Ishikawa (cell line): ENCODE results near the gene UBTD2.

Source experiments
- CEBPB ChIP-seq: IDR thresholded peaks from 2 replicates; pipeline ENCODE4 v1.6.1; 2012
- CREB1 ChIP-seq: IDR thresholded peaks from 2 replicates; pipeline ENCODE4 v1.6.1; 2012; ENCODE audit warnings: low read depth
- EGR1 ChIP-seq: IDR thresholded peaks from 2 replicates; pipeline ENCODE4 v1.6.1; 2012
- EP300 ChIP-seq: IDR thresholded peaks from 2 replicates; pipeline ENCODE4 v1.6.1; 2012; ENCODE audit warnings: borderline replicate concordance
- FOXM1 ChIP-seq: IDR thresholded peaks from 2 replicates; pipeline ENCODE4 v1.6.1; 2012; ENCODE audit warnings: low read depth, borderline replicate concordance
- NFIC ChIP-seq: IDR thresholded peaks from 2 replicates; pipeline ENCODE4 v1.6.1; 2012
- RAD21 ChIP-seq: IDR thresholded peaks from 2 replicates; pipeline ENCODE4 v1.6.1; 2012; ENCODE audit warnings: low read depth
- TAF1 ChIP-seq: IDR thresholded peaks from 2 replicates; pipeline ENCODE4 v1.6.1; 2012; ENCODE audit warnings: low read depth, mild to moderate bottlenecking
- TCF12 ChIP-seq: IDR thresholded peaks from 2 replicates; pipeline ENCODE4 v1.6.1; 2012; ENCODE audit warnings: low read depth
- TEAD4 ChIP-seq: IDR thresholded peaks from 2 replicates; pipeline ENCODE4 v1.6.1; 2012
- YY1 ChIP-seq: IDR thresholded peaks from 2 replicates; pipeline ENCODE4 v1.6.1; 2012; ENCODE audit warnings: low read depth
- ZBTB7A ChIP-seq: IDR thresholded peaks from 2 replicates; pipeline ENCODE4 v1.6.1; 2012; ENCODE audit warnings: low read depth
- TF ChIP-seq, protein P1 (sequence below): IDR thresholded peaks from 2 replicates; pipeline ENCODE4 v1.6.1; 2012
- TF ChIP-seq, protein P2 (sequence below): IDR thresholded peaks from 2 replicates; pipeline ENCODE4 v1.6.1; 2012
- TF ChIP-seq, protein P3 (sequence below): IDR thresholded peaks from 2 replicates; pipeline ENCODE4 v1.6.1; 2012; ENCODE audit warnings: low read depth, mild to moderate bottlenecking

Gene UBTD2

DNA sequence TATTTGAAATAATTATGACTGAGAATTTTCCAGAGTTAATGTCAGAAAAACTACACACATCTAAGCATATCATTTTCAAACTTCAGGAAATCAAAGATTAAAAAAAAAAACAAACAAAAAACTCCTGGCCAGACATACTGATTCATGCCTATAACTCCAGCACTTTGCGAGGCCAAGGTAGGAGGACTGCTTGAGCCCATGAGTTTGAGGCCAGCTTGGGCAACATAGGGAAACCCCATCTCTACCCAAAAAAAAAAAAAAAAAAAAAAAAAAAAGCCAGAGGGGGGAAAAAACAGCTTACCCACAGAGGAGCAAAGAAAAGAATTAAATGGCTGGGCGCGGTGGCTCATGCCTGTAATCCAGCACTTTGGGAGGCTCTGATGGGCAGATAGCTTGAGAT is 67.2 kb downstream of the UBTD2 start:
- no peak for TF ChIP-seq EGR1

DNA sequence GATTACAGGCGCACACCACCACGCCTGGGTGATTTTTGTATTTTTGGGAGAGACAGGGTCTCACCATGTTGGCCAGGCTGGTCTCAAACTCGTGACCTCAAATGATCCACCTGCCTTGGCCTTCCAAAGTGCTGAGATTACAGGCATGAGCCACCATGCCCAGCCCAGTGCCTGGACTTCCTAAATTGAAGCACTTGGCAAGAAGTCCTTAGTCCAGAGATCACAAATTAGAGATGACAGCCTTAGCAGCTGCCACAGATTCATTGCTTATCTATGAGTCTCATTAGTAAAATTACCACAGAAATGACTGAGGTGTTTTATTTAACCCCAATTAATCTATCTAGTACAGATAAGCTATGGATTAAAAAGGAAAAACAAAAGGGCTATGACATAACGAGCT is 70.4 kb downstream of the UBTD2 start:
- TF ChIP-seq TCF12 = no peak
- TF ChIP-seq TAF1 = no peak
- TF ChIP-seq FOXM1 = no peak
- no peak for TF ChIP-seq NFIC
- TF ChIP-seq EP300 = no peak
- no peak for TF ChIP-seq RAD21
- TF ChIP-seq EGR1 = no peak
- no peak for TF ChIP-seq YY1
- TF ChIP-seq, protein P1, sequence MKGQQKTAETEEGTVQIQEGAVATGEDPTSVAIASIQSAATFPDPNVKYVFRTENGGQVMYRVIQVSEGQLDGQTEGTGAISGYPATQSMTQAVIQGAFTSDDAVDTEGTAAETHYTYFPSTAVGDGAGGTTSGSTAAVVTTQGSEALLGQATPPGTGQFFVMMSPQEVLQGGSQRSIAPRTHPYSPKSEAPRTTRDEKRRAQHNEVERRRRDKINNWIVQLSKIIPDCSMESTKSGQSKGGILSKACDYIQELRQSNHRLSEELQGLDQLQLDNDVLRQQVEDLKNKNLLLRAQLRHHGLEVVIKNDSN = no peak
- TF ChIP-seq ZBTB7A = no peak
- TF ChIP-seq, protein P2, sequence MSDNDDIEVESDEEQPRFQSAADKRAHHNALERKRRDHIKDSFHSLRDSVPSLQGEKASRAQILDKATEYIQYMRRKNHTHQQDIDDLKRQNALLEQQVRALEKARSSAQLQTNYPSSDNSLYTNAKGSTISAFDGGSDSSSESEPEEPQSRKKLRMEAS = no peak
- TF ChIP-seq, protein P3, sequence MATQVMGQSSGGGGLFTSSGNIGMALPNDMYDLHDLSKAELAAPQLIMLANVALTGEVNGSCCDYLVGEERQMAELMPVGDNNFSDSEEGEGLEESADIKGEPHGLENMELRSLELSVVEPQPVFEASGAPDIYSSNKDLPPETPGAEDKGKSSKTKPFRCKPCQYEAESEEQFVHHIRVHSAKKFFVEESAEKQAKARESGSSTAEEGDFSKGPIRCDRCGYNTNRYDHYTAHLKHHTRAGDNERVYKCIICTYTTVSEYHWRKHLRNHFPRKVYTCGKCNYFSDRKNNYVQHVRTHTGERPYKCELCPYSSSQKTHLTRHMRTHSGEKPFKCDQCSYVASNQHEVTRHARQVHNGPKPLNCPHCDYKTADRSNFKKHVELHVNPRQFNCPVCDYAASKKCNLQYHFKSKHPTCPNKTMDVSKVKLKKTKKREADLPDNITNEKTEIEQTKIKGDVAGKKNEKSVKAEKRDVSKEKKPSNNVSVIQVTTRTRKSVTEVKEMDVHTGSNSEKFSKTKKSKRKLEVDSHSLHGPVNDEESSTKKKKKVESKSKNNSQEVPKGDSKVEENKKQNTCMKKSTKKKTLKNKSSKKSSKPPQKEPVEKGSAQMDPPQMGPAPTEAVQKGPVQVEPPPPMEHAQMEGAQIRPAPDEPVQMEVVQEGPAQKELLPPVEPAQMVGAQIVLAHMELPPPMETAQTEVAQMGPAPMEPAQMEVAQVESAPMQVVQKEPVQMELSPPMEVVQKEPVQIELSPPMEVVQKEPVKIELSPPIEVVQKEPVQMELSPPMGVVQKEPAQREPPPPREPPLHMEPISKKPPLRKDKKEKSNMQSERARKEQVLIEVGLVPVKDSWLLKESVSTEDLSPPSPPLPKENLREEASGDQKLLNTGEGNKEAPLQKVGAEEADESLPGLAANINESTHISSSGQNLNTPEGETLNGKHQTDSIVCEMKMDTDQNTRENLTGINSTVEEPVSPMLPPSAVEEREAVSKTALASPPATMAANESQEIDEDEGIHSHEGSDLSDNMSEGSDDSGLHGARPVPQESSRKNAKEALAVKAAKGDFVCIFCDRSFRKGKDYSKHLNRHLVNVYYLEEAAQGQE = no peak
- TF ChIP-seq CEBPB = no peak
- TF ChIP-seq TEAD4 = no peak
- TF ChIP-seq CREB1 = no peak

DNA sequence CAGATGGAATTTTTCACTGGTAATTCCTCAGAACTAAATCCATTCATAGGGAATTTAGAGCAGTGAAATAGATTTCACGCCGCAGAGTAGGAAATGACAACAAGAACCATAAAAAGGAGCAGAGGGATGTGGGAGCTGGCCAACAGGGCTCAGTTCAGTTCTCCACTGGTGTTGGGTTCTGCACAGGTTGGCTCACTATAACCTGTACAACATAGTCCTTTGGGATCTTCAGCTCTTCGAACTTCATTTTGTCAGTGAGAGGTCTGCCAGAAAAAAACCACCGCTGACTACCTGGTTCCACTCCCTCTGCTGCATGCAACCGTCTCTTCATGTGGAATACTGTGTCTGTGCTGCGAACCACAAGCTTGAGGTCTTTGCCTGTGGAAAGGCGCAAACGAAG is 71.9 kb downstream of the UBTD2 start:
- TF ChIP-seq YY1 (no peak), EGR1 (no peak), CREB1 (no peak), TCF12 (no peak), TAF1 (no peak), ZBTB7A (no peak), EP300 (no peak), RAD21 (no peak), NFIC (no peak), TEAD4 (no peak), FOXM1 (no peak), CEBPB (no peak)
- TF ChIP-seq, protein P3 = no peak
- TF ChIP-seq, protein P1 = no peak
- TF ChIP-seq, protein P2 = no peak

DNA sequence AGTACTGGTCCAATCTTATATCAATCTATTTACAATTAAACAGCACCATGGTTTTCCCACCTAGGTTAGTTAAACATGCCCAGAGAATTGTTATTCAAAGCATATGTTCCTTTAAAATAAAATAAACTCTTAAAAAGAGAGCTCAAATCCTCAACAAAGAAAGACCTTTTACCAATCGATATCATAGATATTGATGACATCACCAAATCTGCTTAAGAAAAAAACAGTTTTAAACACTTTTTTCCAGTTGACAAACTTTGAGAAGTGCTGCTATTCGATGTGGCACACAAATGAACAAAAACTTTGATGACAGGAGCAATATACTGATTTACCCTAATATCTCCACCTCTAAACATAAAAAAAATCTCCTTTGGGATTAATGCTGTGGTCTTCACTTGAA is 73.8 kb downstream of the UBTD2 start:
- no peak for TF ChIP-seq NFIC
- no peak for TF ChIP-seq TAF1
- TF ChIP-seq, protein P1 = no peak
- no peak for TF ChIP-seq CEBPB
- TF ChIP-seq YY1 = no peak

DNA sequence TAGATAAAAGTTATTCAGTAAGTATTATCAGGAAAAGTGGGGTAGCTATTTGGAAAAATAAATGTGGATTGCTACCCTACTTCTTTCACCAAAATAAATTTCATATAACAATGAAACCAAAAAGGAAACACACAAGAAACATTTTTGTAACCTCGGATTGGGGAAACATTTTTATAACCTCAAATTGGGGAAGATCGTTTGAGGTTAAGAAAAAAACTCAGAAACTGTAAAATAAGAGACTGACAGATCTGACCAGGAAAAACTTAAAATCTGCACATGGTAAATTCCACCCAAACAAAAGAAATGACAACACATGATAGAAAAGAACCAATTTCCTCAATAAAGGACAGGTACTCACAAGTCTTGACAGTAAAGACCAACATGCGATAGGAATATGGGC is 76.1 kb downstream of the UBTD2 start:
- TF ChIP-seq TCF12 (no peak), EGR1 (no peak), FOXM1 (no peak), YY1 (no peak), CEBPB (no peak), TAF1 (no peak), CREB1 (no peak), NFIC (no peak), RAD21 (no peak), ZBTB7A (no peak), EP300 (no peak), TEAD4 (no peak)
- TF ChIP-seq, protein P2 = no peak
- TF ChIP-seq, protein P3 = no peak
- TF ChIP-seq, protein P1 = no peak
